K562 (cell line): ENCODE results near the gene LBP. TPM values are rescaled to one million over a fixed set of nuclear protein-coding genes. Genes with fewer than 3 reads are reported as not detected.

Experiments used
- ATAC-seq: fragments of 200-7000 bp; cut with Tn5 transposase; 3 replicates; pipeline ENCODE4 v1.9.1; 2020; ENCODE audit warnings: moderate library complexity
- BruUV-seq: library from RNA; stranded (reverse); fragments of 400-500 nt; replicated peaks from 2 replicates; lab custom pipeline; 2021; lab: Mats Ljungman, UMichigan
- CTCF ChIA-PET: fragments of 300-600 bp; formaldehyde crosslinking; extraction: SDS; loops from one replicate; lab custom pipeline; 2021; ENCODE audit warnings: low intra/inter-chr PET ratio; lab: Yijun Ruan, JAX
- POLR2A ChIA-PET: fragments of 300-600, 350-650 bp; sonication (Branson Sonifier 250); formaldehyde crosslinking; extraction: SDS; loops from one replicate; lab custom pipeline; 2021; ENCODE audit warnings: antibody characterized with exemption, inconsistent platforms; lab: Yijun Ruan, JAX
- DNase-seq, 4 experiments: peaks; one replicate each; pipeline versions ENCODE4 v3.0.0 to v3.0.0-alpha.2; 2011 to 2018; ENCODE audit warnings: low spot score in 3 of 4, mixed read lengths in 3 of 4; ENCODE audit errors: extremely low read depth in 1 of 4
- FAIRE-seq: peaks from 2 replicates; lab custom pipeline; 2011; peaks lifted over from hg19 to GRCh38; lab: Jason Lieb, UNC
- H2AFZ ChIP-seq: 2 replicates; pipeline ENCODE4 v1.6.0; 2011; ENCODE audit warnings: low read depth, low read length, control low read depth, inconsistent platforms
- H3K27ac ChIP-seq: fragments of 200-600 bp; 3 replicates; pipeline ENCODE4 v1.8.0; 2011; ENCODE audit warnings: low read depth, mild to moderate bottlenecking, control low read depth, inconsistent platforms, low read length, moderate library complexity, mixed read lengths; ENCODE audit errors: extremely low read depth
- H3K27me3 ChIP-seq, 2 experiments: fragments of 300-600 bp in 1 of 2; 2 replicates in 1 of 2; 3 replicates in 1 of 2; pipeline versions ENCODE4 v1.6.0 to v1.8.0; 2011; ENCODE audit warnings: inconsistent platforms in 2 of 2, low read length in 2 of 2, mild to moderate bottlenecking in 1 of 2, mixed read lengths in 1 of 2, moderate library complexity in 1 of 2; ENCODE audit not compliant: control insufficient read depth in 2 of 2, insufficient read depth in 2 of 2
- H3K36me3 ChIP-seq: fragments of 300-600 bp; 3 replicates; pipeline ENCODE4 v1.8.0; 2011; ENCODE audit warnings: mild to moderate bottlenecking, low read length, inconsistent platforms; ENCODE audit not compliant: control insufficient read depth, insufficient read depth
- H3K4me1 ChIP-seq, 2 experiments: fragments of 200-600 bp in 1 of 2; replicated peaks in 1 of 2; 2 replicates in 1 of 2; 3 replicates in 1 of 2; pipeline versions ENCODE4 v1.5.1 to v1.8.0; 2011; ENCODE audit warnings: inconsistent platforms in 2 of 2, low read length in 2 of 2, mild to moderate bottlenecking in 1 of 2, mixed read lengths in 1 of 2, moderate library complexity in 1 of 2; ENCODE audit not compliant: control insufficient read depth in 2 of 2, insufficient read depth in 2 of 2
- H3K4me2 ChIP-seq: 2 replicates; pipeline ENCODE4 v1.6.1; 2011; ENCODE audit warnings: low read length, control low read depth, inconsistent platforms, mixed read lengths; ENCODE audit not compliant: insufficient read depth
- H3K4me3 ChIP-seq: fragments of 200-600 bp; sonication (generic), shearing (Covaris generic); 2 replicates; pipeline ENCODE4 v1.5.1; 2016; ENCODE audit warnings: control low read depth, inconsistent platforms
- H3K79me2 ChIP-seq: fragments of 200-600 bp; 3 replicates; pipeline ENCODE4 v1.8.0; 2011; ENCODE audit warnings: low read length, inconsistent platforms; ENCODE audit not compliant: control insufficient read depth, insufficient read depth
- H3K9ac ChIP-seq, 2 experiments: 2 replicates each; pipeline versions ENCODE4 v1.6.0 to v1.6.1; 2011; ENCODE audit warnings: low read depth in 2 of 2, low read length in 2 of 2, control low read depth in 1 of 2, inconsistent platforms in 1 of 2, mild to moderate bottlenecking in 1 of 2, mixed read lengths in 1 of 2; ENCODE audit not compliant: insufficient read depth in 1 of 2
- H3K9me1 ChIP-seq: one replicate; pipeline ENCODE4 v1.6.0; 2011; ENCODE audit warnings: inconsistent platforms, mild to moderate bottlenecking, low read length, moderate library complexity; ENCODE audit not compliant: control insufficient read depth, insufficient read depth
- H3K9me3 ChIP-seq: replicated peaks from 2 replicates; pipeline ENCODE4 v1.5.1; 2011; ENCODE audit warnings: low read depth, low read length, inconsistent platforms; ENCODE audit not compliant: control insufficient read depth, insufficient read depth
- H4K20me1 ChIP-seq: replicated peaks from 2 replicates; pipeline ENCODE4 v1.6.1; 2011; ENCODE audit warnings: low read length, inconsistent platforms, mixed read lengths; ENCODE audit not compliant: control insufficient read depth, insufficient read depth
- CBX5 ChIP-seq: IDR thresholded peaks from 2 replicates; pipeline ENCODE4 v1.6.1; 2014; ENCODE audit warnings: low read depth, borderline replicate concordance
- DMBX1 ChIP-seq: fragments of 250-450 bp; sonication (Bioruptor Pico); IDR thresholded peaks from 2 replicates; pipeline ENCODE4 v1.8.0; 2022; ENCODE audit warnings: inconsistent platforms, mild to moderate bottlenecking, moderate library complexity, borderline replicate concordance
- EGR1 ChIP-seq: fragments of 450-650 bp; conservative IDR thresholded peaks from 2 replicates; pipeline ENCODE4 v1.6.1; 2017; ENCODE audit warnings: mild to moderate bottlenecking
- ESRRB ChIP-seq: fragments of 250-450 bp; sonication (Bioruptor Pico); IDR thresholded peaks from 2 replicates; pipeline ENCODE4 v1.5.0; 2020; ENCODE audit warnings: mild to moderate bottlenecking, moderate library complexity, borderline replicate concordance
- HSF4 ChIP-seq: fragments of 250-450 bp; sonication (Bioruptor Pico); IDR thresholded peaks from 2 replicates; pipeline ENCODE4 v2.1.2; 2022; ENCODE audit warnings: mild to moderate bottlenecking, moderate library complexity, borderline replicate concordance
- KAT2B ChIP-seq: IDR thresholded peaks from one replicate; pipeline ENCODE4 v1.6.1; 2012; ENCODE audit warnings: low read depth, mild to moderate bottlenecking, control low read depth, inconsistent platforms, low read length, moderate library complexity
- KLF1 ChIP-seq: fragments of 450-650 bp; IDR thresholded peaks from 2 replicates; pipeline ENCODE4 v1.6.1; 2016; ENCODE audit warnings: missing genetic modification characterization, missing compliant biosample characterization
- KLF6 ChIP-seq: fragments of 250-450 bp; sonication (Bioruptor Pico); IDR thresholded peaks from 2 replicates; pipeline ENCODE4 v1.4.0; 2020; ENCODE audit warnings: mild to moderate bottlenecking, moderate library complexity, borderline replicate concordance
- MECOM ChIP-seq: fragments of 250-450 bp; sonication (Bioruptor Pico); IDR thresholded peaks from 2 replicates; pipeline ENCODE4 v1.8.0; 2022; ENCODE audit warnings: inconsistent platforms
- NCOA6 ChIP-seq: fragments of 450-650 bp; IDR thresholded peaks from 2 replicates; pipeline ENCODE4 v1.6.1; 2017; ENCODE audit warnings: mild to moderate bottlenecking
- NUFIP1 ChIP-seq: fragments of 450-650 bp; IDR thresholded peaks from 2 replicates; pipeline ENCODE4 v1.6.1; 2018; ENCODE audit not compliant: partially characterized antibody
- PKNOX1 ChIP-seq: fragments of 450-650 bp; IDR thresholded peaks from 2 replicates; pipeline ENCODE4 v1.6.1; 2016
- TGIF2 ChIP-seq: sonication (generic); formaldehyde crosslinking; IDR thresholded peaks from 2 replicates; pipeline ENCODE4 v1.8.1; 2022; ENCODE audit warnings: mild to moderate bottlenecking, missing genetic modification reagents, moderate library complexity
- TRIM24 ChIP-seq, 2 experiments: fragments of 450-650 bp; IDR thresholded peaks; 2 replicates each; pipeline ENCODE4 v1.6.1; 2016
- YY1 ChIP-seq, 3 experiments: IDR thresholded peaks; 2 replicates each; pipeline ENCODE4 v1.6.1; 2011; ENCODE audit warnings: low read length in 2 of 3, mild to moderate bottlenecking in 2 of 3, moderate library complexity in 2 of 3, borderline replicate concordance in 1 of 3, control low read depth in 1 of 3, low read depth in 1 of 3; ENCODE audit not compliant: insufficient read depth in 3 of 3, insufficient replicate concordance in 2 of 3, control insufficient read depth in 1 of 3, insufficient read length in 1 of 3; ENCODE audit errors: extremely low read depth in 1 of 3
- ZC3H8 ChIP-seq: fragments of 450-650 bp; IDR thresholded peaks from 2 replicates; pipeline ENCODE4 v1.6.1; 2017
- ZNF512 ChIP-seq: IDR thresholded peaks from 2 replicates; pipeline ENCODE4 v1.6.1; 2016; ENCODE audit warnings: missing genetic modification characterization, missing compliant biosample characterization
- ZSCAN32 ChIP-seq: fragments of 450-650 bp; formaldehyde crosslinking; IDR thresholded peaks from 2 replicates; pipeline ENCODE4 v1.4.0; 2020; ENCODE audit warnings: mild to moderate bottlenecking, moderate library complexity
- WGBS: fragments of 100-300 bp; shearing (Covaris generic); methylation state at CpG from one replicate; pipeline ENCODE4 v1.1.6; 2016; ENCODE audit warnings: low coverage, mixed read lengths; ENCODE audit not compliant: insufficient coverage; ENCODE audit errors: missing lambda C conversion rate; 5-methylcytosine and 5-hydroxymethylcytosine counted together
- in situ Hi-C: fragments of 300-500 bp; cut with MboI; formaldehyde crosslinking; loops from 4 replicates; pipeline ENCODE4 v1.15.0; 2018; ENCODE audit warnings: inconsistent platforms, mixed read lengths
- intact Hi-C: fragments of 100-400 bp; cut with micrococcal nuclease; formaldehyde crosslinking; loops from 2 replicates; pipeline ENCODE4 v1.14.2; 2022
- polyA plus RNA-seq, 8 experiments: library from polyadenylated mRNA; depleted of rRNA in 4 of 8; stranded (reverse) in 5 of 8; unstranded in 3 of 8; fragments of >200 nt; fragmentation: Nextera tagmentation in 2 of 8; fragmentation: Illumina TruSeq in 1 of 8; extraction: Ambion mirVana in 2 of 8; extraction: Trizol in 1 of 8; gene quantifications; 2 replicates each; pipeline versions ENCODE4 v1.2.1 to v1.2.3, GENCODE V29; 2011 to 2014; ENCODE audit warnings: inconsistent platforms in 1 of 8, missing spikeins in 1 of 8
- total RNA-seq, 7 experiments: library from RNA; depleted of rRNA in 6 of 7; stranded (reverse); fragments of >200 nt in 6 of 7; fragmentation: Illumina TruSeq in 2 of 7; extraction: Trizol in 2 of 7; gene quantifications; 2 replicates each; pipeline versions ENCODE4 v1.2.1 to v1.2.3, GENCODE V29; 2011 to 2021; ENCODE audit warnings: low replicate concordance in 1 of 7

Gene LBP
- total and polyA plus RNA-seq, 9 of the 15 experiments (the other 6 are each of a cell fraction or from before 2014, with no cell fraction given) = 0.06 to 0.31 (median 0.09) TPM; not detected in 3

GRCh38 chr20:38377039-38377685, 30.9 kb downstream of the LBP start:
- no peak overlapping the region for H2AFZ ChIP-seq
- H3K79me2 ChIP-seq = no peaks in the 10 kb centered on the region
- H3K9me1 ChIP-seq = no peaks in the 10 kb centered on the region
- no peaks in the 10 kb centered on the region for H3K9me3 ChIP-seq
- CTCF ChIA-PET = no interaction called here
- no peak overlapping the region for H3K4me2 ChIP-seq
- no peak for TF ChIP-seq KLF1 (tag)
- TF ChIP-seq NCOA6 = no peak
- no peak for TF ChIP-seq YY1 (IDR thresholded peaks at IDR 0.05; ENCODE audit: borderline replicate concordance in 1 of 3, control insufficient read depth in 1 of 3, extremely low read depth in 1 of 3, insufficient read depth in 3 of 3, insufficient read length in 1 of 3, insufficient replicate concordance in 2 of 3, low read depth in 1 of 3, low read length in 2 of 3)
- TF ChIP-seq HSF4 (CRISPR knock-in tag) = no peak
- TF ChIP-seq CBX5 = no peak
- no peak for TF ChIP-seq MECOM (CRISPR knock-in tag)
- TF ChIP-seq KLF6 (CRISPR knock-in tag) = no peak
- TF ChIP-seq TRIM24 (IDR thresholded peaks at IDR 0.05) = no peak
- no peak for TF ChIP-seq ZSCAN32
- no peak for TF ChIP-seq NUFIP1
- TF ChIP-seq KAT2B = no peak
- TF ChIP-seq TGIF2 (CRISPR knock-in tag) = no peak
- TF ChIP-seq ZNF512 = no peak
- no peak for TF ChIP-seq ZC3H8
- TF ChIP-seq DMBX1 (CRISPR knock-in tag) = no peak
- no peak for TF ChIP-seq EGR1
- no peak for TF ChIP-seq ESRRB
- no peak for TF ChIP-seq PKNOX1
- TF ChIP-seq, all 486 proteins: peak for 0
- no peaks in the 10 kb centered on the region for H4K20me1 ChIP-seq
- in situ Hi-C loops (no loop called here), intact Hi-C loops (no loop called here)
- H3K4me1 ChIP-seq = peaks cover 7 to 14% of the 10 kb centered on the region in 2 experiments; a peak in 4 of 5 replicates
- peaks cover 19 to 29% of the 10 kb centered on the region in 2 experiments; a peak in 4 of 5 replicates for H3K27me3 ChIP-seq
- 20% methylated on average over 11 of the region's 11 CpGs for WGBS
- no peak overlapping the region for H3K27ac ChIP-seq
- POLR2A ChIA-PET = interaction anchor here (0.6 kb wide), 1 partner anchor 51 kb away, joined by 3 read pairs; no protein-coding TSS in a partner anchor
- no peak for ATAC-seq
- H3K9ac ChIP-seq = no peak overlapping the region
- no peaks in the 10 kb centered on the region for H3K36me3 ChIP-seq
- H3K4me3 ChIP-seq = no peak overlapping the region
- no TSS peak for BruUV-seq
- no peak for FAIRE-seq
- DNase-seq = no peak
